HG02870 (cell line): ENCODE measurements around the gene DCUN1D3.
"Not testable (repeated sequence)": the region's sequence is repeated elsewhere in the genome, so short reads cannot be mapped to it uniquely, and the experiment has no call there.

Experiments used
- ATAC-seq: cut with Tn5 transposase; IDR thresholded peaks from one replicate; pipeline ENCODE4 v1.9.1; 2021; ENCODE audit warnings: mild to moderate bottlenecking, moderate library complexity; ENCODE audit not compliant: unreplicated experiment

DCUN1D3 gene

DNA sequence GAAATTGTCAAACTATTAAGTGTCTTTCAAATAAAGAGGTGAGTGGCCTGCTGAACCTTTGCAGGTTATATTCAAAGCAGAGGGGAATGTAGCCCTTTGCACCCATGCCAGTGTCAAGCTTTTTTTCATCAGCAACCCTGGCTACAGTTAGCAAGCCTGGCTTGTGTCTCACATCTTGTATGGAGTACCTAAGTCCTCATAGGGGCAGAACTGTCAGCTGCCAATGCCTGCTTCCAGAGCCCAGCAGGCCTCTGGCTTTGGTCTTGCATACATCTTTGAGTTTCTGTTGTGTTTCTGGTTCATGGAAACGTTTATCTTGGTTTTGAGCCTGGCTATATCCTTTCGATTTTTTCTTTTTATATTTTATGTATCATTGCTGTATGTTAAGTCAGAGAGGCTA, 67.1 kb downstream of the DCUN1D3 start:
- ATAC-seq: no peak

DNA sequence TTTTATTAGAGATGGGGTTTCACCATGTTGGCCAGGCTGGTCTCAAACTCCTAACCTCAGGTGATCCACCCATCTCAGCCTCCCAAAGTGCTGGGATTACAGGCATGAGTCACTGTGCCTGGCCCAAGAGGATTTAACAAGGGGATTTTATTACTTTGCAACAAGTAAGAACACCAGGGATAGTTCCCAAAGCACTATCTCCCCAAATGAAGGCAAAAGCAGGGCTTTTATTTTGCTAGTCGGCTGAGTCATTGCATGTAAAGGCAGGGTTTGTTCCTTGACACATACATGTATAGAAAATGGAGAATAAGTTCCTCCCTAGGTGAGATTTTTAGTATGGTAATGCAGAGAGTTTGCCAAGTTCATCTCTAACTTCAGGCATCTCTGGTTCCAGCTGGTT, 69.8 kb downstream of the DCUN1D3 start:
- no peak for ATAC-seq

DNA sequence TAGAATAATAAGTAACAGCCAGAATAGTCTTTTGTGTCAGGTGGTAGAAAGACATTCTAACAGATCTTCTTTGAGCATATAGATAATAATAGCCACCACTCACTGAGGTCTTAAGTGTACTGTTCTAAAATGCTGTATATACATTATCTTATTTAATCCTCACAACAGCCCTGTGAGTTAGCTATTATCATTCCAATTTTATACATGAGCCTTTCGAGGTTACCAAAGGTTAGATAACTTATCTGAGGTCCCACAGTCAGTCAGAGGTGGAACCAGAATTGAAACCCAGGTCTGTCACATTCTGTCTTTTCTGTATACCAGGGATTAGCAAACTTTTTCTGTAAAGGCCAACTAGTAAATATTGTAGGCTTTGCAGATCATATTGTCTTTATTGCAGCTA, 70.6 kb downstream of the DCUN1D3 start:
- ATAC-seq: no peak

GRCh38 chr16:20826039-20826566, 74.1 kb downstream of the DCUN1D3 start:
- ATAC-seq: no peak

DNA sequence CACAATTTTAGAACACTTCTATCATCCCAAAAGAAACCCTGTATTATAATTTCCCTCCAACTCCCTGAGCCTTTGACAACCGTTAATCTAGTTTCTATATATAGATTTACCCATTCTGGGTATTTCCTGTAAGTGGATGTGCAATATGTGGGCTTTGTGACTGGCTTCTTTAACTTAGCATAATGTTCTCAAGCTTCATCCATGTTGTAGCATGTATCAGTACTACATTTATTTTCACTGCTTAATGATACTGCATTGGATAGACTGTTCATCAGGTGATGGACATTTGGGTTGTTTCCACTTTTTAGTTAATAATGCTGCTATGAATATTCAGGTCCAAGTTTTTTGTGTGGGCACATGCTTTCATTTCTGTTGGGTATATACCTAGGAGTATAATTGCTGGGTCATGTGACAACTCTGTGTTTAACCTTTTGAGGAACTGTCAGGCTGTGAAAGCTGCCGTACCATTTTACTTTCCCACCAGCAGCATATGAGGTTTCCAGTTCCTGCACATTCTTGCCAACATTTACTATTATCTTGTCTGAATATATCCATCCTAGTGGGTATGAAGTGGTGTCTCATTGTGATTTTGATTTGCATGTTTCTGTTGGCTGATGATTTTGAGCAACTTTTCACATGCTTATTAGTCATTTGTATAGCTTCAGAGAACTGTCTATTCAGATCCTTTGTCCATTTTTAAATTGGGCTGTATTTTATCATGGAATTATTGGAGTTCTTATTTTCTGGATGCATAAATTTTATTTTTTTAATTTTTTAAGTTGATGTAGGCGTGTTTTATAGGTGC, 77.4 kb downstream of the DCUN1D3 start:
- ATAC-seq: no peak

DNA sequence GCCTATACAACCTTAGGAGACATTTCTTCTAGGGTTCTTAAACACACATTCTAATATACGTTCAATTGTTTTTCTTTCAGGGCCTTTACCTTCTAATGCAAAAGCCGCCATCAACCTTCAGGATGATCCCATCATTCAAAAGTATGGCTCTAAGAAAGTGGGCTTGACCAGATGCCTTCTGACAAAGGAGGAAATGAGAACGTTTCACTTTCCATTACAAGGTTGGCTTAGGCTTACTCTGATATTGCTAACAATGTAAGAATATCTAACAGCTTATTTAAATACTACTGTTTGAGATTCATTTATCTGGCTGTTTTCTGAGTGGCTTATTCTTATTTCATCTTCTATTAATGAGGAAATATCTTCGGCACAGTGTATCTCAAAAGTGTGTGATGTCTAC, 78.5 kb downstream of the DCUN1D3 start:
- ATAC-seq: no peak

- ATAC-seq: no peak
Measured at GRCh38 chr16:20818929-20819585, 81.1 kb downstream of the DCUN1D3 start.

DNA sequence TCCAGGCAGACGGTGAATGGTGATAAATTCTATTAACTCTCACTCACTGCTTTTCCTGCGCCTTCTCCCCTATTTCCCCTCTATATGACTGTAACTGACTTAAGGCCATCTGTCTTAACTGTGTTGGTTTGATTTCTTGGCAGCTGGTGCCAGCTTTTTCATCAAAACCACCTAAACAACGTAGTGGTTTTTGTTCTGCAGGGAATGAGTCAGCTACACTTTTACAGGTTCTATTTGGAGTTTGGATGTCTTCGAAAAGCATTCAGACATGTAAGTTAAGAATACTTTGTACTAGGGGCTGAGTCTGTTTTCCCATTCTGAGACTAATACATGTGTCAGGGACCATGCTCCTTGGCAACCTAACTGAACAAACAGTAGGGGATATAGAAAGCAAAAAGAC, 85.4 kb downstream of the DCUN1D3 start:
- no peak for ATAC-seq

GRCh38 chr16:20812510-20812909, 87.6 kb downstream of the DCUN1D3 start:
- no peak for ATAC-seq

GRCh38 chr16:20811889-20812439, 88.2 kb downstream of the DCUN1D3 start:
- ATAC-seq: no peak

GRCh38 chr16:20807862-20808261, 92.3 kb downstream of the DCUN1D3 start:
- no peak for ATAC-seq

DNA sequence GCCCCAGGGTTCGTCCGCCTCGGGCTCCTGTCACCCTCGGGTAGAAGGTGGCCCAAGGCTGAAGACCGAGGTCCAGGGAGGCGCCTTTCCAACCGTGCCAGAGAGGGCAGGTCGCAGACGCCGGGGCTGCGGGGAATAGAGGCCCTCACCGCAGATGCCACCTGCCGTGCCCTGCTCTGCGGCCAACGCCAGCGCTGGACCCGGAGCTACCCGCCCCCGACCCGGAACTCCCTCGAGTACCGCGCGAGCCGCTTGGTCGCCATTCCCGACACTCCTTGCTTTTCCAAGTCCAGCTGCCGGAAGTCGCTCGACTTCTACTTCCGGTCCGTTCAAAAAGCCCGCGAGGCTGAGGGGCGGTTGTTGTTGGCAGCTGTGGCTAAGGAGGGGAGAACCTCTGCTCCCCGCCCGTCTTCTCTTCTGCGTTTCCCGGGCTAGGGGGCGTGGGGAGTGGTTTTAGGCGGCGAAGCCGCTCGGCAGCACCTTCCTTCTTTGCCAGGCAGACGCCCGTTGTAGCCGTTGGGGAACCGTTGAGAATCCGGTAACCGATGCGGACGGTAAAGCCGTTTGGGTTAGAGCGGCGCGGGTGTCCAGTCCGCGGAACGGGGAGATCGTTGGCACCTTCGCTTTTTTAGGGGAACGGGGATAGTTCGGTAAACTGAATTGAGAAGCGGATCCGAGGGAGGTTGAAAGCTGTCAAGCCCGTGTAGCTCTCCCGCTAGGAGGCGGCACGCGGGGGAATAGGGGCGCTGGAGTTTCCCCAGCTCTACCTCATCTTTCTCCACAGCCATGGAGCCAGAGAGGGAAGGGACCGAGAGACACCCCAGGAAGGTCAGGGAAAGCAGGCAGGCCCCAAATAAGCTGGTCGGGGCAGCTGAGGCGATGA, 93.7 kb downstream of the DCUN1D3 start, which contains the start of the genes ERI2 and REXO5:
TSS of gene ERI2 (minus strand) at position 305 of the 883 bp plus-strand sequence. CDS start at position 263, 42 bp downstream.
TSS of gene REXO5 (plus strand) at position 360 of the 883 bp plus-strand sequence. CDS start at position 787, 427 bp downstream.
- ATAC-seq: peak; percentile 84

DNA sequence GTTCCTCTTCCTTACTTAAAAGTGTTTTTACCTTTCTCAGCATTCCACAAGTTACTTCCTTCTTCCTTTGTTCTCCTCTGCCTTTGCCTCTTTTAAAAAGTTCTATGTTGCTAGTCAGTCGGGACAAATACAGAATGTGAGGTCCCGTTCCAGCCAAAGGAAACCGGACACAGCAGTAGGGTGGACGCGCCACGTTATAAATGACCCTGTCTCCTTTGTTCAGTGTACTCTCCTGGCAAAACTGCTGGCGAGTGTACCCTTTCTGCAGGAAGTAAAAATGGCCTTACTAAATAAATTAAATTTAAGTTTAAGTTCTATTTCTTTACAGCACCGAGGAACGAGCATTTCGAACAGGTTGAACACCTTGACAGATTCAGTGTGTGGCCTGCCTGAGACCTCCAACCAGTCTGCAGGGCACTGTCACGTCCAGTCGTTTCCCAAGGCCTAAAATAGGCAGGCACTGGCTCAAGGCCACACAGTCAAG, 94.4 kb downstream of the DCUN1D3 start:
- ATAC-seq: not testable (repeated sequence)
